ENCODE data around the gene CLCA4.

The CLCA4 gene

DNA sequence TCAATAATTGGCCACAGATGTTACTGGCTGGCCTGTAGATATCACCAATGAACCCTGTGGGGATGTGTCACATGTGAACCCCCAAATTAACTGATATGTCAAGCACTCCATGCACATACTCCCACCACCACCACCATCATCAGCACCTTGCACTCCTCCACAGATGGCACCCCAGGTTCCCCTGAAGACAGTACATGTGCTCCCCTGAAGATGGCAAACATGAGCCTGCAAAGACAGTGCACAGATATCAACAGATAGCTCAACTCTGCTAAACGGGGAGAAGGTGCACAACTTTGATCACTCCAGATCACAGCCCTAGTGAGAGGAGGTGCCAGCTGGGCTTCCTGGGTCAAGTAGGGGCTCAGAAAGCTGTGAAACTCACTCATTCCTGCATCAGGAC, 74.4 kb downstream of the CLCA4 start:
- no peak for DNase-seq
